SK-N-SH treated with all-trans-retinoic acid at 6 μM for 48 hours (cell line): ENCODE results near the gene CASP9.

Experiments
- ARNTL ChIP-seq: fragments of 450-650 bp; formaldehyde crosslinking; IDR thresholded peaks from 2 replicates; pipeline ENCODE4 v1.5.0; 2020; ENCODE audit warnings: low read depth, mild to moderate bottlenecking, moderate library complexity, borderline replicate concordance
- BACH2 ChIP-seq: fragments of 250-450 bp; sonication (Bioruptor Pico); IDR thresholded peaks from 2 replicates; pipeline ENCODE4 v1.9.0; 2021; ENCODE audit warnings: mild to moderate bottlenecking, borderline replicate concordance
- OSR1 ChIP-seq: fragments of 250-450 bp; sonication (Bioruptor Pico); IDR thresholded peaks from 2 replicates; pipeline ENCODE4 v1.8.0; 2022; ENCODE audit warnings: moderate library complexity, mild to moderate bottlenecking, inconsistent platforms
- ZFP3 ChIP-seq: fragments of 250-450 bp; sonication (Bioruptor Pico); IDR thresholded peaks from 2 replicates; pipeline ENCODE4 v1.5.0; 2020; ENCODE audit warnings: mild to moderate bottlenecking, moderate library complexity

DNA sequence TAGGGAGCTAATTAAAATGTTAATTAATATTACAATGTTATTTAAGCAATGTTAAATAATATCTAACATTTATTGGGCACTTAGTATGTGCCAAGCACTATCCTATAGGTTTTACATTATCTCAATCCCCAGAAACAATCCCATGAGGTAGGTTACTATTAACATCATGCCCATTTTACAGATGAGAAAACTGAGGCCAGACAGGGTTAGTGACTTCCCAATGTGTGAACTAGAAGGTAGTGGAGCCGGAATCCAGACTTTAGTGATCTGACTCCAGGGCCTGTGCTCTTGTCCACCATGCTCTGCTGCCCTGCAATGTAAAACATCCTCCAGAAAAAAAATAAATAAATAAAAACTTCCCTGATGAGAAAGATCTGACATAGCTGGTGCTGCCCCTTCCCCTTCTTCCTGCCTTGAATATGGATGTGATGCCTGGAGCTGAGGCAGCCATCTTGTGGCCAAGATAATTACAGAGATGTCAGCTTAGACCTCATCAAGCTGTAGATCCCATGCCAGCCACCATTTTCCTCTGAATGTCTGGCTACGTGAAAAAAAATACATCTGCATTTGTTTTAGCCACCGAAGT lies 75.0 kb downstream of the CASP9 start:
- TF ChIP-seq OSR1 (CRISPR knock-in tag), result no peak
- TF ChIP-seq ARNTL, result no peak
- TF ChIP-seq BACH2 (CRISPR knock-in tag), result no peak
- no peak for TF ChIP-seq ZFP3 (CRISPR knock-in tag)
